Neural progenitor cell (in vitro differentiated cells): ENCODE measurements around the gene TNXB.

Experiments
- CTCF ChIP-seq: fragments of 200-600 bp; sonication (generic); IDR thresholded peaks from 2 replicates; pipeline ENCODE4 v1.5.1; 2017; ENCODE audit warnings: antibody characterized with exemption, mild to moderate bottlenecking
- EZH2 ChIP-seq: fragments of 200-600 bp; sonication (generic); IDR thresholded peaks from 2 replicates; pipeline ENCODE4 v1.6.1; 2017; ENCODE audit warnings: antibody characterized with exemption, mild to moderate bottlenecking, moderate library complexity

GRCh38 chr6:32111424-32112066 is 2.4 kb upstream of the TNXB start:
- TF ChIP-seq CTCF (no peak), EZH2 (no peak)
